Mesendoderm (in vitro differentiated cells): Measurements from ENCODE around the gene TTC32. TPM values are rescaled to one million over a fixed set of nuclear protein-coding genes. Genes with fewer than 3 reads are reported as not detected.

Source experiments
- DNase-seq: peaks from one replicate; pipeline ENCODE4 v3.0.0; 2013
- H2AK5ac ChIP-seq: 2 replicates; pipeline ENCODE4 v1.6.1; 2013; ENCODE audit warnings: low read length, inconsistent platforms
- H2BK120ac ChIP-seq: 2 replicates; pipeline ENCODE4 v1.6.1; 2013; ENCODE audit warnings: low read depth, mild to moderate bottlenecking, low read length, moderate library complexity, mixed read lengths
- H2BK15ac ChIP-seq: replicated peaks from 2 replicates; pipeline ENCODE4 v1.6.1; 2013; ENCODE audit warnings: low read depth, mild to moderate bottlenecking, moderate library complexity
- H2BK5ac ChIP-seq: 2 replicates; pipeline ENCODE4 v1.6.1; 2013; ENCODE audit warnings: low read length, inconsistent platforms
- H3K18ac ChIP-seq: 2 replicates; pipeline ENCODE4 v1.6.1; 2013; ENCODE audit warnings: mild to moderate bottlenecking, low read length, mixed read lengths
- H3K23ac ChIP-seq: one replicate; pipeline ENCODE4 v1.6.1; 2013; ENCODE audit warnings: low read length
- H3K27ac ChIP-seq: 2 replicates; pipeline ENCODE4 v1.5.1; 2013; ENCODE audit warnings: low read depth, mild to moderate bottlenecking, inconsistent platforms, low read length, moderate library complexity
- H3K27me3 ChIP-seq: 2 replicates; pipeline ENCODE4 v1.6.1; 2013; ENCODE audit warnings: low read length, control low read depth, mild to moderate bottlenecking, inconsistent platforms; ENCODE audit not compliant: insufficient read depth, poor library complexity
- H3K36me3 ChIP-seq: 2 replicates; pipeline ENCODE4 v1.6.1; 2013; ENCODE audit warnings: low read length, inconsistent platforms; ENCODE audit not compliant: control insufficient read depth, insufficient read depth
- H3K4ac ChIP-seq: one replicate; pipeline ENCODE4 v1.6.1; 2013; ENCODE audit warnings: low read depth, mild to moderate bottlenecking, low read length, moderate library complexity
- H3K4me1 ChIP-seq: 2 replicates; pipeline ENCODE4 v1.6.1; 2013; ENCODE audit warnings: low read depth, low read length, inconsistent platforms; ENCODE audit not compliant: control insufficient read depth
- H3K4me2 ChIP-seq: 2 replicates; pipeline ENCODE4 v1.6.1; 2013; ENCODE audit warnings: low read length
- H3K4me3 ChIP-seq: 2 replicates; pipeline ENCODE4 v1.5.1; 2013; ENCODE audit warnings: mild to moderate bottlenecking, low read length
- H3K56ac ChIP-seq: one replicate; pipeline ENCODE4 v1.6.1; 2013; ENCODE audit warnings: low read length
- H3K79me1 ChIP-seq: 2 replicates; pipeline ENCODE4 v1.6.1; 2013; ENCODE audit warnings: low read length, inconsistent platforms
- H3K79me2 ChIP-seq: 2 replicates; pipeline ENCODE4 v1.6.1; 2013; ENCODE audit warnings: mild to moderate bottlenecking, low read length; ENCODE audit not compliant: control insufficient read depth, insufficient read depth
- H3K9ac ChIP-seq: 2 replicates; pipeline ENCODE4 v1.6.1; 2013; ENCODE audit warnings: low read length, inconsistent platforms
- H4K5ac ChIP-seq: one replicate; pipeline ENCODE4 v1.6.1; 2013; ENCODE audit warnings: low read length
- H4K8ac ChIP-seq: one replicate; pipeline ENCODE4 v1.6.1; 2013; ENCODE audit warnings: low read depth, mild to moderate bottlenecking, control low read depth, low read length, moderate library complexity
- WGBS: extraction: QIAGEN DNeasy Blood & Tissue Kit; methylation state at CpG from one replicate; pipeline ENCODE4 v1.1.7; 2013; ENCODE audit warnings: low lambda C conversion rate, missing lambda C conversion rate; ENCODE audit not compliant: insufficient coverage; ENCODE audit errors: extremely low coverage; 5-methylcytosine and 5-hydroxymethylcytosine counted together
- polyA plus RNA-seq, 2 experiments: library from polyadenylated mRNA; stranded (reverse); fragments of 200-250 nt; gene quantifications; one replicate each; pipeline ENCODE4 v1.2.3, GENCODE V29; 2013

The TTC32 gene
- polyA plus RNA-seq (2013, experiment 1 of 2): 9.4 TPM
- polyA plus RNA-seq (2013, experiment 2 of 2): 11.5 TPM

- H2BK5ac ChIP-seq: peak within 1 kb of the TSS; percentile 95
- no peak within 1 kb of the TSS for H4K8ac ChIP-seq
- peaks cover 7% of the 10 kb centered on the region for H3K79me2 ChIP-seq
- peaks cover 8% of the 10 kb centered on the region for H3K79me1 ChIP-seq
- peak within 1 kb of the TSS; percentile 98 for H3K9ac ChIP-seq
- no peak within 1 kb of the TSS for H2AK5ac ChIP-seq
- H2BK120ac ChIP-seq: no peak within 1 kb of the TSS
- peak within 1 kb of the TSS; percentile 92 for H3K4me2 ChIP-seq
- no peak within 1 kb of the TSS for H2BK15ac ChIP-seq
- no CpG with 5 or more reads among the region's 65 CpGs for WGBS
- H3K4me1 ChIP-seq: no peaks in the 10 kb centered on the region
- peak within 1 kb of the TSS; percentile 68 for H4K5ac ChIP-seq
- peak within 1 kb of the TSS; percentile 100 for H3K56ac ChIP-seq
- H3K36me3 ChIP-seq: no peaks in the 10 kb centered on the region
- H3K18ac ChIP-seq: peak within 1 kb of the TSS; percentile 52
- peak within 1 kb of the TSS; percentile 91 for H3K4me3 ChIP-seq
- DNase-seq: peak; percentile 97
- no peaks in the 10 kb centered on the region for H3K27me3 ChIP-seq
- peak within 1 kb of the TSS; percentile 36 for H3K4ac ChIP-seq
- peak within 1 kb of the TSS; percentile 20 for H3K23ac ChIP-seq
- H3K27ac ChIP-seq: peak within 1 kb of the TSS; percentile 64
These were observed at the start of gene TTC32 for GRCh38 chr2:19901442-19902215. Gene TTC32 (minus strand): TSS chr2:19901983. CDS start chr2:19901854, 129 bp downstream.

GRCh38 chr2:19949071-19949470, 47.3 kb upstream of the TTC32 start:
- no peak overlapping the region for H3K27ac ChIP-seq
- no peak overlapping the region for H3K4ac ChIP-seq
- H3K23ac ChIP-seq: no peak overlapping the region
- H4K8ac ChIP-seq: no peak overlapping the region
- no peak overlapping the region for H3K9ac ChIP-seq
- H2AK5ac ChIP-seq: no peak overlapping the region
- H4K5ac ChIP-seq: no peak overlapping the region
- no peak for DNase-seq
- H3K56ac ChIP-seq: no peak overlapping the region
- no peak overlapping the region for H2BK15ac ChIP-seq
- no peak overlapping the region for H3K4me3 ChIP-seq
- H3K4me1 ChIP-seq: no peaks in the 10 kb centered on the region
- H2BK5ac ChIP-seq: no peak overlapping the region
- no peak overlapping the region for H2BK120ac ChIP-seq
- no peaks in the 10 kb centered on the region for H3K27me3 ChIP-seq
- no peak overlapping the region for H3K4me2 ChIP-seq
- H3K79me2 ChIP-seq: no peaks in the 10 kb centered on the region
- no peak overlapping the region for H3K18ac ChIP-seq
- no peaks in the 10 kb centered on the region for H3K79me1 ChIP-seq
- no peaks in the 10 kb centered on the region for H3K36me3 ChIP-seq

- H3K4me2 ChIP-seq: no peak overlapping the region
- no peaks in the 10 kb centered on the region for H3K27me3 ChIP-seq
- H3K56ac ChIP-seq: no peak overlapping the region
- no peak overlapping the region for H3K4me3 ChIP-seq
- no peaks in the 10 kb centered on the region for H3K36me3 ChIP-seq
- H4K8ac ChIP-seq: no peak overlapping the region
- H3K79me2 ChIP-seq: no peaks in the 10 kb centered on the region
- no peak overlapping the region for H3K27ac ChIP-seq
- no peaks in the 10 kb centered on the region for H3K4me1 ChIP-seq
- H2AK5ac ChIP-seq: no peak overlapping the region
- no peaks in the 10 kb centered on the region for H3K79me1 ChIP-seq
- no peak overlapping the region for H3K18ac ChIP-seq
- WGBS: no CpG with 5 or more reads among the region's 4 CpGs
- no peak overlapping the region for H2BK5ac ChIP-seq
- H3K9ac ChIP-seq: no peak overlapping the region
- H3K4ac ChIP-seq: no peak overlapping the region
- no peak overlapping the region for H4K5ac ChIP-seq
- no peak overlapping the region for H2BK120ac ChIP-seq
- no peak for DNase-seq
- H2BK15ac ChIP-seq: no peak overlapping the region
- no peak overlapping the region for H3K23ac ChIP-seq
These were observed 45.6 kb upstream of the TTC32 start for GRCh38 chr2:19947184-19947940.

GRCh38 chr2:19944205-19944845, 42.5 kb upstream of the TTC32 start:
- H3K56ac ChIP-seq: no peak overlapping the region
- H3K79me1 ChIP-seq: no peaks in the 10 kb centered on the region
- H2BK120ac ChIP-seq: no peak overlapping the region
- H3K4me3 ChIP-seq: no peak overlapping the region
- no peak overlapping the region for H2AK5ac ChIP-seq
- H3K4me2 ChIP-seq: no peak overlapping the region
- H3K79me2 ChIP-seq: no peaks in the 10 kb centered on the region
- no peak overlapping the region for H3K27ac ChIP-seq
- no peak overlapping the region for H2BK5ac ChIP-seq
- H3K9ac ChIP-seq: no peak overlapping the region
- no peak overlapping the region for H3K18ac ChIP-seq
- H4K8ac ChIP-seq: no peak overlapping the region
- peak; percentile 31 for DNase-seq
- H3K4ac ChIP-seq: no peak overlapping the region
- no CpG with 5 or more reads among the region's 2 CpGs for WGBS
- H3K27me3 ChIP-seq: no peaks in the 10 kb centered on the region
- H2BK15ac ChIP-seq: no peak overlapping the region
- H3K23ac ChIP-seq: no peak overlapping the region
- H3K36me3 ChIP-seq: no peaks in the 10 kb centered on the region
- H4K5ac ChIP-seq: no peak overlapping the region
- no peaks in the 10 kb centered on the region for H3K4me1 ChIP-seq

- Histone ChIP-seq H4K8ac (no peak overlapping the region), H3K4me3 (no peak overlapping the region), H3K4me1 (no peaks in the 10 kb centered on the region), H3K4ac (no peak overlapping the region), H3K79me1 (no peaks in the 10 kb centered on the region), H4K5ac (no peak overlapping the region), H3K36me3 (no peaks in the 10 kb centered on the region), H3K56ac (no peak overlapping the region), H3K4me2 (no peak overlapping the region), H2BK5ac (no peak overlapping the region), H2BK15ac (no peak overlapping the region), H2BK120ac (no peak overlapping the region), H3K9ac (no peak overlapping the region), H3K23ac (no peak overlapping the region), H3K27me3 (no peaks in the 10 kb centered on the region), H3K18ac (no peak overlapping the region), H2AK5ac (no peak overlapping the region), H3K27ac (no peak overlapping the region), H3K79me2 (no peaks in the 10 kb centered on the region)
- WGBS: no CpG with 5 or more reads among the region's 1 CpG
- peak; percentile 47 for DNase-seq
These were observed 41.4 kb upstream of the TTC32 start for GRCh38 chr2:19943189-19943588.
